Motor neuron (in vitro differentiated cells): ENCODE measurements around the gene NPAS3. TPM values are rescaled to one million over a fixed set of nuclear protein-coding genes. Genes with fewer than 3 reads are reported as not detected.

ENCODE experiments used
- ATAC-seq, 8 experiments: fragments of 200-7000 bp; cut with Tn5 transposase; replicated peaks in 6 of 8; 2 replicates each; pipeline ENCODE4 v1.8.0; 2021; ENCODE audit warnings: mild to moderate bottlenecking in 8 of 8, moderate library complexity in 8 of 8
- H3K27ac ChIP-seq, 2 donors: fragments of 250-450 bp; sonication (Bioruptor Pico); 2 replicates each; pipeline ENCODE4 v1.9.0; 2021; ENCODE audit warnings: antibody characterized with exemption in 2 of 2, mild to moderate bottlenecking in 2 of 2, moderate library complexity in 1 of 2
- H3K4me1 ChIP-seq, 2 donors: fragments of 250-450 bp; sonication (Bioruptor Pico); replicated peaks in 1 of 2; 2 replicates each; pipeline ENCODE4 v1.6.1; 2021; ENCODE audit warnings: antibody characterized with exemption in 2 of 2, mild to moderate bottlenecking in 2 of 2, moderate library complexity in 1 of 2
- H3K4me3 ChIP-seq, 5 donors: fragments of 250-450 bp; sonication (Bioruptor Pico); 2 replicates each; pipeline ENCODE4 v1.9.0; 2021; ENCODE audit warnings: antibody characterized with exemption in 5 of 5, mild to moderate bottlenecking in 5 of 5, moderate library complexity in 4 of 5
- WGBS, 10 experiments: fragments of 450-650 bp; shearing (Covaris generic); methylation state at CpG; one replicate each; pipeline ENCODE4 v1.0.0; 2022; 5-methylcytosine and 5-hydroxymethylcytosine counted together
- in situ Hi-C, 9 experiments: fragments of 400-800 bp; cut with MboI; loops; one replicate each; pipeline ENCODE4 v1.15.0; 2021; ENCODE audit warnings: low sequenced_read_pairs in 9 of 9, low pct_unique_long_range_greater_than_20kb in 2 of 9; ENCODE audit not compliant: unreplicated experiment in 9 of 9
- total RNA-seq, 8 experiments: library from RNA; unstranded; fragments of 300-600 nt; gene quantifications; 2 replicates each; pipeline versions ENCODE4 v1.2.3 to v1.2.4, GENCODE V29; 2022

The NPAS3 gene
- total RNA-seq, 8 experiments from 2014 or later: 0.22 to 45.8 (median 11.7) TPM; not detected in 1

- H3K4me3 ChIP-seq: no peak overlapping the region
- in situ Hi-C loops: loop anchor here in 6 of 9 experiments (25.0 kb wide), 6 partner anchors 344 to 1219 kb away; partner anchors contain the start of gene NPAS3 (in 3 of the 6)
- peak in 1 of 8 experiments; percentile 60 for ATAC-seq
- H3K4me1 ChIP-seq: peaks cover 24 to 48% of the 10 kb centered on the region in 2 donors
- no peak overlapping the region for H3K27ac ChIP-seq
- 40 to 100% (median 75%) methylated on average over 1 to 2 of the region's 2 CpGs; no CpG with 5 or more reads in 1 of the 10 experiments for WGBS, 10 experiments
Observed at GRCh38 chr14:33781236-33781635, 842.6 kb downstream of the NPAS3 start.

DNA sequence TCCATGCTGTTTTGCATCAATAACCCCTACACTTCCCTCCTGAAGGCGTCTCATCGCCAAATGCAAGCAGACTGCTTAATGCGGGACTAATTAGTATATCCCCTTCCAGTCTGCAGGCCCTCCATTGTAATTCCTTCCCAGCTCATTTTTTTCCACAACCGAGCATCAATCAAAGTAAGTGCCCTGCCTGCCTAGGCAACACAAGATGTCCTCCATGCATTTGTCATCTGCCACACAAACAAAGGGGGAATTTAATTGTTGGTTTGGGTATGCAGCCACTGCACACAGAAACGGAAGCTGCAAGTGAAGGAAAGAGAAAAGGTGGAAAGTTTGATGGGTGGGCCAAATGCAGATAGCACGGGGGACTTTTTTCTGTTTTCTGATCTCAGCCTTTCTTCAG lies 844.2 kb downstream of the NPAS3 start:
- 0 to 92% (median 13%) methylated on average over 1 to 5 of the region's 6 CpGs; no CpG with 5 or more reads in 2 of the 10 experiments for WGBS, 10 experiments
- no peak overlapping the region for H3K27ac ChIP-seq
- peaks cover 33 to 56% of the 10 kb centered on the region in 2 donors for H3K4me1 ChIP-seq
- in situ Hi-C loops: loop anchor here in 6 of 9 experiments (25.0 kb wide), 6 partner anchors 346 to 1221 kb away; partner anchors contain the start of gene NPAS3 (in 3 of the 6)
- ATAC-seq: peak in 5 of 8 experiments; percentile 91 to 97 (median 94)
- no peak overlapping the region for H3K4me3 ChIP-seq

DNA sequence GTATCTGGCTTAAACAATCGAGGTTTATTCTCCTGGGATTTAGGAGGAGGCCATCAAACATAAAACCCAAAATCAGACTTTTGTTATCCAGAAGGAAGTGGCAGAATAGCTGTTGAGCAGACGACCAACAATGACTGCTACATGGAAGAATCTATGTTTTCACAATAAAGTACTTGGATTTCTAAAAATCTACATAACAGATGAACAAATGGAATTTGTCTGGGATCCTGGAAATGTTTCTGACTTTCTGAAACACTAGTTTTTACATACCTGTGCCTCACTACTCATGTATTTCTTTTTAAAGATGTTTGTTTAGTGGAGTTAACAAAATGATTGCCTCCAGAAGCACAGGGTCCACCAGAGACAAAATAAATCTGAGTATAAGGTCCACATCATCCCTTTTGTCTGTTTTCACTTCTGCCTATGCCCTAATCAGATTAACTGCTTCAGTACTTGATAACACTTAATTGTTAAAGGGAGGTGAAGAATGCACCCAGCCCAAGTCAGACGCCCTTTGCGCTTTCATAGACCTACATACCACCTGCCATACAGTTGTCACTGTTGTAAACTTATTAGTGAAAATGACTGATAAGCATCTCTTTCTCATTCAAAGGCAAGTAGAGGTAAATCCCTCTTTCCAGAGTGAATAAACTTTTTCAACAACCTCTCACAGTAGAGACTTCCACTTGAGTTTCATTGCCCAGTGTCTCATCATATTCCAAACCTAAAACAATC lies 847.6 kb downstream of the NPAS3 start:
- no peak for ATAC-seq
- in situ Hi-C loops: loop anchor here in 6 of 9 experiments (25.0 kb wide), 6 partner anchors 349 to 1224 kb away; partner anchors contain the start of gene NPAS3 (in 3 of the 6)
- WGBS, 10 experiments: 30 to 100% (median 87%) methylated on average over 1 to 4 of the region's 4 CpGs; no CpG with 5 or more reads in 2 of the 10 experiments
- H3K27ac ChIP-seq: no peak overlapping the region
- no peak overlapping the region for H3K4me3 ChIP-seq
- peaks cover 44 to 57% of the 10 kb centered on the region in 2 donors for H3K4me1 ChIP-seq

GRCh38 chr14:33788161-33788560 lies 849.5 kb downstream of the NPAS3 start:
- ATAC-seq: peak in 5 of 8 experiments; percentile 41 to 71 (median 52)
- no peak overlapping the region for H3K27ac ChIP-seq
- H3K4me3 ChIP-seq: no peak overlapping the region
- in situ Hi-C loops: loop anchor here in 6 of 9 experiments (25.0 kb wide), 6 partner anchors 351 to 1226 kb away; partner anchors contain the start of gene NPAS3 (in 3 of the 6)
- WGBS, 10 experiments: 41 to 100% (median 82%) methylated on average over 1 to 8 of the region's 11 CpGs; no CpG with 5 or more reads in 1 of the 10 experiments
- peaks cover 52 to 54% of the 10 kb centered on the region in 2 donors for H3K4me1 ChIP-seq

DNA sequence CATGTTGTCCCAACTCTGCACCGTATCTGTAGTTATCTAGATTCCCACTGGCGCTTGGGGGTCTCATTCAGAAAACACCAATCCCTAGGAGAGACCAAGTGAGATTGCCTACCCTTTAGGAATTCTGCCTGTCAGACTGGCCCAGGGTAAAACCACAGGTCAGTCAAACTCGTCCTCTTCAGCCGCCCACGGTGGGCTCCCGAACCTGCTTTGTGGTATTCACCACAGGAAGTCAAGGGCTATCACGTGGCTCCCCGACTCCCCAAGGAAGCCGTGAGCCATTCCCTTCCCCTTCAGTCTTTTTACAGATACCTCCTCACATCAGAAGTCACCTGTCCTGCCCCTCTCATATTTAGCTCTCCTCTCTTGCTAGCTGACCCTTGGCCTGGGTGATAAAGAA lies 852.3 kb downstream of the NPAS3 start:
- Histone ChIP-seq H3K4me1 (peaks cover 42 to 60% of the 10 kb centered on the region in 2 donors), H3K27ac (no peak overlapping the region), H3K4me3 (no peak overlapping the region)
- WGBS, 10 experiments: 56 to 100% (median 82%) methylated on average over 1 to 9 of the region's 9 CpGs; no CpG with 5 or more reads in 2 of the 10 experiments
- no peak for ATAC-seq
- in situ Hi-C loops: loop anchor here in 6 of 9 experiments (10.0 to 25.0 kb wide), 7 partner anchors 354 to 1229 kb away; partner anchors contain the start of gene NPAS3 (in 3 of the 6)

DNA sequence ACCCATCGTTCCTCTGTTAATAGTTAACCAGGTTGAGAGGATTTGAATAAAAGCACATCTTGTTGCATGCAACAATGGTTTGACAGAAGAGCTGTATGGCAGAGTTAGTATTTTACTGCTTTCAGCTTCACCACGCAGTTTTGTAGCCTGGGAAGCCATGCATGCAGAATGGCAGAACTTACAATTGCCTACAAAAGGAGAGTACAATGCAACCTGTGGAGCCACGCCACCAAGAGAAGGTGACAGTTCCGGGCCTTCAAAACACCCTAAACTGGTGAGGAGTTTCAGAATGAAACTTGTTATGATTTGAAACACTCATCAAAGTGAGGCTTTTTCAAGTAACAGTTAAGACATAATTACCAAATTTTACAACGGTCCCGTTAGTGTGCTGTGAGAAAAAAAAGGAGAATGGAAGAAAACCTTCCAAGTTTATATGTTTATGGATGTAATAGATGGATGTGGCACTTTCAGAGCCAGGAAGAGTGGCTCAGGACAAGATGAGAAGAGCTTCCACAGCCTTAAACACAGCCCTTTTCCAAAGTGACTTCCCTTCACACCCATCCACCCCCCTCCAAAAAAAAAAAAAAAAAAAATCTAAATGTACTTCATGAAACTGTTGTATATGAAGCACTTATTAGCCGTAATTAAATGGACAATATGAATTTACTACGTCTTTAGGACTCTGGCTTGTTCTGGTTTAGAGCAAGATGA lies 853.5 kb downstream of the NPAS3 start:
- ATAC-seq: peak in 2 of 8 experiments; percentile 7 to 16
- H3K4me1 ChIP-seq: peaks cover 39 to 57% of the 10 kb centered on the region in 2 donors
- 15 to 71% (median 28%) methylated on average over 2 to 7 of the region's 8 CpGs for WGBS, 10 experiments
- H3K27ac ChIP-seq: no peak overlapping the region
- in situ Hi-C loops: loop anchor here in 6 of 9 experiments (10.0 to 25.0 kb wide), 7 partner anchors 355 to 1230 kb away; partner anchors contain the start of gene NPAS3 (in 3 of the 6)
- no peak overlapping the region for H3K4me3 ChIP-seq

DNA sequence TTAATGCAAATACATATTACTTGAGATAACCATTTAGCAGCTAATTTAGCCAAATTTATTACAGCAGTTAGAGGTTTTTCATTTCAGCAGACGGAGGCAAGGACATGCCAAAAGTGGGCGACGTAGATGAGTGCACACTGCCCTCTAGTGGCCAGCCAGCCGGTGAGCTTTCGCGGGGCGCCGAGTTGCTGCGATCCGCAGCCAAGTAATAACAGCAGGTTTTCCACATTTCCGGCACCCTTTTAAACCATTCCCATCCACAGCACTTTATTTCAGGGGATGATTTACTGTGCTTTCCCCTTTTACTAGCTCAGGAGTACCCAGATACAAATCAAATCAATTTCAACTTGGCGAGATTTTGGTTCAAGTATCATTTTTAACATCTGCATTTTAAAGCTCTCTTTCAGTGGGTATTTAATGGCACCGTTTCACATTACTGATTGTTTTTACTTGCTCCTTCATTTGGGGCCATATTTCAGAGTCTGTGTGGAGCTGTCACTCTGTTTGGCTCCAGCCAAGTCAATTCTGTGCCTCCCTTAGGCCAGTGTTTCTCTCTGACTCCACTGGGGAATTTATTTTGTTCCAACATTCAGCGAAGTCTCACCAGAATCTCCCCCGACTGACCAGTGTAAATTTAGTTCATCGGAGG lies 854.2 kb downstream of the NPAS3 start:
- Histone ChIP-seq H3K27ac (no peak overlapping the region), H3K4me3 (peak overlapping the region in 4 of 5 donors; percentile 8 to 20 (median 14)), H3K4me1 (peaks cover 35 to 50% of the 10 kb centered on the region in 2 donors)
- ATAC-seq: peak; percentile 84 to 96 (median 91)
- in situ Hi-C loops: loop anchor here in 6 of 9 experiments (10.0 to 25.0 kb wide), 7 partner anchors 356 to 1231 kb away; partner anchors contain the start of gene NPAS3 (in 3 of the 6)
- 2 to 45% (median 10%) methylated on average over 2 to 16 of the region's 16 CpGs; no CpG with 5 or more reads in 1 of the 10 experiments for WGBS, 10 experiments

DNA sequence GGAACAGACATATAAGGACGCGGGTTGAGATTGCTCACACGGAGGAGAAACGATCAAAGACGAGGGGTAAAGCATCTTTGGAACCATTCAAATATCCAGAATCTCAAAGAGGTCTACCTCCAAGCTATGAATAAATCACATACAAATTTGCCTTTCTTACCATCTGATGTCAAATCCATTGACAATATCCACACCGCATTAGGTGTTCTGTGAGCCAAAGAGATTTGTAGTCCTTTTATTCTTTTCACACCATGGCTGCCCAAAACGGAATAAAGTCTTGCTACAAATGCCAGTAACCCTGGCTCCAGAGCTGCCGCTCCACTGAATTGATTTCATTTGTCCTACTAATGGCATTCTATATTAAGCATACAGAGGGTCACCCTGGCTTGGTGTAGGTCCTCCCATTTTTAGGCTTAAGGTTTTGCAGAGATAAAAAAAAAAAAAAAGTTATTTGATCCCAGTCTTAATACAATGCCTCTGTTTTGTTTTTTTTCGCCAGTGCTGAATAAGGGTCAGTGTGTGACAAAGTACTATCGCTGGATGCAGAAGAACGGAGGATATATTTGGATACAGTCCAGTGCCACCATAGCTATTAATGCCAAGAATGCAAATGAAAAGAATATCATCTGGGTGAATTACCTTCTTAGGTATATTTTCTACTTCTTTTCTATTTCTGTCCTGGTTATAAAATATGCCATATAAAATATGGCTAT lies 854.9 kb downstream of the NPAS3 start:
- no peak overlapping the region for H3K27ac ChIP-seq
- WGBS, 10 experiments: 51 to 84% (median 57%) methylated on average over 3 to 11 of the region's 11 CpGs

DNA sequence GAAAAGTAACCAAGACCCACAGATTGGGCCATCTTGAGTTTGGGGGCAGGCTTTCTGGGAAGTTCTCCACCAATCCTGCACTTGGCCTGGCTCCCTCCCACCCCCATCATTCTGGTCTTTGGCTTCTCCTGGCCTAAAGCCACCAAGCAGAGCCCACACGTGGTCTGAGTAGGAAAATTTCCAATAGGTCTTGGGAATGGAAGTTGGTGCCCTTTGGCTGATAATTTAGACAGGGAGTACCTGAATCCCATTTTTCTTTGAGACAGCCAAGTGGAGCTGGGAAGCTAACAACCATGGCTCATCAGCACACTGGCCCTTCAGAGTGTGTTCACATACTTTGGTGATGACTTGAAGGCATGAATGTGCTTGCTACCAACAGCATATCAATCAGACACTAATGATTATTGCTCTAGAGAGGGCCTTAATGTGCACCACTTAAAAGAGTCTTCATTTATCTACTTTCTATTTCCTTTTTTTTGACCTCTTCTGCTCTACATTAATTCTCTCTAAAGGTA lies 856.2 kb downstream of the NPAS3 start:
- H3K4me1 ChIP-seq: peaks cover 22 to 42% of the 10 kb centered on the region in 2 donors
- no peak overlapping the region for H3K4me3 ChIP-seq
- WGBS, 10 experiments: 20 to 80% (median 80%) methylated on average over 1 of the region's 1 CpG; no CpG with 5 or more reads in 5 of the 10 experiments
- in situ Hi-C loops: loop anchor here in 6 of 9 experiments (10.0 to 25.0 kb wide), 7 partner anchors 358 to 1233 kb away; partner anchors contain the start of gene NPAS3 (in 3 of the 6)
- no peak overlapping the region for H3K27ac ChIP-seq
- peak in 2 of 8 experiments; percentile 16 to 52 for ATAC-seq

More for the DNA sequence above, 854.9 kb downstream of the NPAS3 start:
- H3K4me3 ChIP-seq: peak overlapping the region in 3 of 5 donors; percentile 8 to 20 (median 13)
- ATAC-seq: no peak
- H3K4me1 ChIP-seq: peaks cover 28 to 43% of the 10 kb centered on the region in 2 donors
- in situ Hi-C loops: loop anchor here in 6 of 9 experiments (10.0 to 25.0 kb wide), 7 partner anchors 356 to 1231 kb away; partner anchors contain the start of gene NPAS3 (in 3 of the 6)

DNA sequence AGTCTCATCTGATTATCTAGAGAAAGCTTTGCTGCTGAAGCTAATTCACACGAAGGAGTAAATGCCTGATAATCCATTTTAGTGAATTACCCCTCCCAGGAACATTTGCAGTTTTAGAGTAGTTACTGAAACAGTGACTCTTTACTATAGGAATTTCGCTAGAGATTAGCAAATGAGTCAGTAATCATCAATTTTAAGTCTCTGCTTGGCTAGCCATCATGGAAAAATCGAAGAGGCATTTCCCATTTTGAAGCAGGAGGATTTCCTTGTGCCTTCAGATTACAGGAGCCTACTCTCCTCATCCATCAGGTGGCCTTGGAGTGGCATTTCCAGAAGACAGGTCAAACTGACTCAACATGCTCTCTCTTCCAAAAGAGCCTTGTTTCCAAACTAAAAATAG lies 857.7 kb downstream of the NPAS3 start:
- no peak overlapping the region for H3K4me3 ChIP-seq
- peaks cover 18 to 38% of the 10 kb centered on the region in 2 donors for H3K4me1 ChIP-seq
- in situ Hi-C loops: loop anchor here in 6 of 9 experiments (10.0 to 25.0 kb wide), 7 partner anchors 359 to 1234 kb away; partner anchors contain the start of gene NPAS3 (in 3 of the 6)
- H3K27ac ChIP-seq: no peak overlapping the region
- WGBS, 10 experiments: 21 to 100% (median 72%) methylated on average over 1 to 3 of the region's 3 CpGs; no CpG with 5 or more reads in 2 of the 10 experiments
- no peak for ATAC-seq
